ENCODE data around the gene TUBG1. TPM values are rescaled to one million over a fixed set of nuclear protein-coding genes. Genes with fewer than 3 reads are reported as not detected.

The TUBG1 gene
- total RNA-seq, 1 experiment from 2014 or later: 139 TPM

- DNase-seq (ENCODE audit: low read depth, low spot score) (no peak), ATAC-seq (no peak)
- TF ChIP-seq MAX (IDR thresholded peaks at IDR 0.05) (no peak), REST (IDR thresholded peaks at IDR 0.05; ENCODE audit: low read depth) (no peak), EGR1 (IDR thresholded peaks at IDR 0.05; ENCODE audit: low read depth) (no peak), RAD21 (IDR thresholded peaks at IDR 0.05; ENCODE audit: low read depth) (no peak), YY1 (IDR thresholded peaks at IDR 0.05; ENCODE audit: extremely low read depth, insufficient replicate concordance, low read depth, low read length) (no peak), ATF3 (IDR thresholded peaks at IDR 0.05) (no peak), SIN3A (IDR thresholded peaks at IDR 0.05; ENCODE audit: low read depth) (no peak), SRF (IDR thresholded peaks at IDR 0.05; ENCODE audit: low read depth) (no peak), EZH2 (IDR thresholded peaks at IDR 0.05) (no peak), ELF1 (IDR thresholded peaks at IDR 0.05; ENCODE audit: borderline replicate concordance, low read depth) (no peak), POLR2A (IDR thresholded peaks at IDR 0.05; ENCODE audit: borderline replicate concordance, extremely low read depth, insufficient read depth, insufficient read length) (no peak), TCF7L2 (IDR thresholded peaks at IDR 0.05; ENCODE audit: borderline replicate concordance, extremely low read depth, insufficient read depth, insufficient read length) (no peak)
- Histone ChIP-seq H3K79me2 (ENCODE audit: insufficient read depth, low read length) (no peaks in the 10 kb centered on the region), H3K27ac (ENCODE audit: low read depth, low read length) (no peak overlapping the region), H3K9me2 (ENCODE audit: insufficient read depth) (no peaks in the 10 kb centered on the region), H2AFZ (ENCODE audit: low read depth, low read length, poor library complexity, severe bottlenecking) (no peak overlapping the region), H3K36me3 (ENCODE audit: control insufficient read depth in 1 of 2, insufficient read depth in 2 of 2, low read length in 2 of 2) (no peaks in the 10 kb centered on the region), H3K4me3 (replicated peaks in 1 of 2; ENCODE audit: low read depth in 1 of 2, low read length in 2 of 2) (no peak overlapping the region), H3K27me3 (ENCODE audit: insufficient read depth, low read length) (no peaks in the 10 kb centered on the region), H3K9me3 (ENCODE audit: control insufficient read depth in 1 of 2, insufficient read depth in 1 of 2, low read depth in 1 of 2, low read length in 2 of 2) (no peaks in the 10 kb centered on the region), H4K20me1 (ENCODE audit: insufficient read depth) (no peaks in the 10 kb centered on the region), H3K4me2 (ENCODE audit: low read length) (no peak overlapping the region), H3K4me1 (ENCODE audit: control insufficient read depth in 1 of 2, insufficient read depth in 2 of 2, low read length in 2 of 2) (peaks cover 2 to 5% of the 10 kb centered on the region in 2 experiments), H3K9ac (ENCODE audit: low read length) (no peak overlapping the region)
- CTCF ChIA-PET: no interaction called here
- BruUV-seq (replicated peaks): no TSS peak
- POLR2A ChIA-PET: no interaction called here
- intact Hi-C loops (cut with micrococcal nuclease): no loop called here
- RAD21 ChIA-PET (ENCODE audit: low non-redundant PET in 1 of 2, low total read pairs in 2 of 2, uncharacterized antibody in 2 of 2, unreplicated experiment in 2 of 2): no interaction called here
Observed at GRCh38 chr17:42629411-42630009, 20.0 kb downstream of the TUBG1 start.
